A549 (cell line): ENCODE data around the gene CARMIL1.

Source experiments
- BHLHE40 ChIP-seq: IDR thresholded peaks from 2 replicates; pipeline ENCODE4 v1.6.1; 2012; ENCODE audit warnings: low read depth, low read length, inconsistent platforms
- EP300 ChIP-seq, 2 experiments: fragments of >200 bp; sonication (Bioruptor Twin); formaldehyde crosslinking; IDR thresholded peaks; 2 replicates in 1 of 2; 3 replicates in 1 of 2; pipeline ENCODE4 v1.6.1; 2016 to 2017
- JUNB ChIP-seq: fragments of >200 bp; sonication (Bioruptor Twin); formaldehyde crosslinking; IDR thresholded peaks from 2 replicates; pipeline ENCODE4 v1.6.1; 2016
- KDM1A ChIP-seq: fragments of 200-600 bp; sonication (generic); IDR thresholded peaks from 2 replicates; pipeline ENCODE4 v1.6.1; 2016; ENCODE audit warnings: low read depth, mild to moderate bottlenecking
- KDM5A ChIP-seq: fragments of 200-600 bp; sonication (generic); IDR thresholded peaks from 2 replicates; pipeline ENCODE4 v1.6.1; 2016; ENCODE audit warnings: antibody characterized with exemption, mild to moderate bottlenecking
- MYC ChIP-seq: IDR thresholded peaks from 2 replicates; pipeline ENCODE4 v1.6.1; 2012; ENCODE audit warnings: mild to moderate bottlenecking, inconsistent platforms, low read length, improper control_type of control experiment, borderline replicate concordance
- RFX5 ChIP-seq: fragments of 450-650 bp; IDR thresholded peaks from 2 replicates; pipeline ENCODE4 v1.7.1; 2014; ENCODE audit warnings: antibody characterized with exemption, mild to moderate bottlenecking, moderate library complexity
- TF ChIP-seq, protein P1 (sequence below): fragments of >200 bp; sonication (Bioruptor Twin); formaldehyde crosslinking; IDR thresholded peaks from 3 replicates; pipeline ENCODE4 v1.5.1; 2016
- TF ChIP-seq, protein P2 (sequence below): fragments of >200 bp; sonication (Bioruptor Twin); formaldehyde crosslinking; IDR thresholded peaks from 3 replicates; pipeline ENCODE4 v1.6.1; 2016
- TF ChIP-seq, protein P3 (sequence below): IDR thresholded peaks from 2 replicates; pipeline ENCODE4 v1.6.1; 2012
- TF ChIP-seq, protein P4 (sequence below): IDR thresholded peaks from 2 replicates; pipeline ENCODE4 v1.6.1; 2012
- TF ChIP-seq, protein P5 (sequence below): fragments of 200-600 bp; sonication (generic); IDR thresholded peaks from 2 replicates; pipeline ENCODE4 v1.6.1; 2016; ENCODE audit warnings: antibody characterized with exemption, mild to moderate bottlenecking, moderate library complexity

DNA sequence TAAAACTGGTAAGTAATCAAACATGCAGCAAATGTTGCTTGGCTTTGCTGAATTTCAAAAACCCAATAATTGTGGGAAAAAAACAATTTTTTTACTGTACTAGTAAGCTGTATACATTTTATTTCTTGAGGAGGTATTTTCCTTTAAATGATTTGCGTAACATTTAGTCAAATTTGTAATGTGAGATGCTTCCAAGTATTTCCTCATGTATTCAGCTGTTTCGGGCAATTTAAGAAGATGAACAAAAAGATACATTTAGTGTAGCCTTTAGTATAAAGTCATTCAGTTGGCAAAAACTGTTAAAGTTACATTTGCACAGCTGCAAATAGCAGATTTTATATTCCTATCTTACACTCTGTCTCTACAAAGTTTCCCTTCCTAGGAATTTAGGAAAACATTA is 186.8 kb downstream of the CARMIL1 start:
- TF ChIP-seq EP300 (IDR thresholded peaks at IDR 0.05) (no peak), KDM1A (no peak), MYC (no peak), JUNB (no peak), BHLHE40 (no peak), RFX5 (no peak), KDM5A (no peak)
- TF ChIP-seq, protein P1, sequence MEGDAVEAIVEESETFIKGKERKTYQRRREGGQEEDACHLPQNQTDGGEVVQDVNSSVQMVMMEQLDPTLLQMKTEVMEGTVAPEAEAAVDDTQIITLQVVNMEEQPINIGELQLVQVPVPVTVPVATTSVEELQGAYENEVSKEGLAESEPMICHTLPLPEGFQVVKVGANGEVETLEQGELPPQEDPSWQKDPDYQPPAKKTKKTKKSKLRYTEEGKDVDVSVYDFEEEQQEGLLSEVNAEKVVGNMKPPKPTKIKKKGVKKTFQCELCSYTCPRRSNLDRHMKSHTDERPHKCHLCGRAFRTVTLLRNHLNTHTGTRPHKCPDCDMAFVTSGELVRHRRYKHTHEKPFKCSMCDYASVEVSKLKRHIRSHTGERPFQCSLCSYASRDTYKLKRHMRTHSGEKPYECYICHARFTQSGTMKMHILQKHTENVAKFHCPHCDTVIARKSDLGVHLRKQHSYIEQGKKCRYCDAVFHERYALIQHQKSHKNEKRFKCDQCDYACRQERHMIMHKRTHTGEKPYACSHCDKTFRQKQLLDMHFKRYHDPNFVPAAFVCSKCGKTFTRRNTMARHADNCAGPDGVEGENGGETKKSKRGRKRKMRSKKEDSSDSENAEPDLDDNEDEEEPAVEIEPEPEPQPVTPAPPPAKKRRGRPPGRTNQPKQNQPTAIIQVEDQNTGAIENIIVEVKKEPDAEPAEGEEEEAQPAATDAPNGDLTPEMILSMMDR, result no peak
- TF ChIP-seq, protein P2, sequence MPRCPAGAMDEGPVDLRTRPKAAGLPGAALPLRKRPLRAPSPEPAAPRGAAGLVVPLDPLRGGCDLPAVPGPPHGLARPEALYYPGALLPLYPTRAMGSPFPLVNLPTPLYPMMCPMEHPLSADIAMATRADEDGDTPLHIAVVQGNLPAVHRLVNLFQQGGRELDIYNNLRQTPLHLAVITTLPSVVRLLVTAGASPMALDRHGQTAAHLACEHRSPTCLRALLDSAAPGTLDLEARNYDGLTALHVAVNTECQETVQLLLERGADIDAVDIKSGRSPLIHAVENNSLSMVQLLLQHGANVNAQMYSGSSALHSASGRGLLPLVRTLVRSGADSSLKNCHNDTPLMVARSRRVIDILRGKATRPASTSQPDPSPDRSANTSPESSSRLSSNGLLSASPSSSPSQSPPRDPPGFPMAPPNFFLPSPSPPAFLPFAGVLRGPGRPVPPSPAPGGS, result no peak
- TF ChIP-seq, protein P3, sequence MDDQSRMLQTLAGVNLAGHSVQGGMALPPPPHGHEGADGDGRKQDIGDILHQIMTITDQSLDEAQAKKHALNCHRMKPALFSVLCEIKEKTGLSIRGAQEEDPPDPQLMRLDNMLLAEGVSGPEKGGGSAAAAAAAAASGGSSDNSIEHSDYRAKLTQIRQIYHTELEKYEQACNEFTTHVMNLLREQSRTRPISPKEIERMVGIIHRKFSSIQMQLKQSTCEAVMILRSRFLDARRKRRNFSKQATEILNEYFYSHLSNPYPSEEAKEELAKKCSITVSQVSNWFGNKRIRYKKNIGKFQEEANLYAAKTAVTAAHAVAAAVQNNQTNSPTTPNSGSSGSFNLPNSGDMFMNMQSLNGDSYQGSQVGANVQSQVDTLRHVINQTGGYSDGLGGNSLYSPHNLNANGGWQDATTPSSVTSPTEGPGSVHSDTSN, result no peak
- TF ChIP-seq, protein P4, sequence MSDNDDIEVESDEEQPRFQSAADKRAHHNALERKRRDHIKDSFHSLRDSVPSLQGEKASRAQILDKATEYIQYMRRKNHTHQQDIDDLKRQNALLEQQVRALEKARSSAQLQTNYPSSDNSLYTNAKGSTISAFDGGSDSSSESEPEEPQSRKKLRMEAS, result no peak
- TF ChIP-seq, protein P5, sequence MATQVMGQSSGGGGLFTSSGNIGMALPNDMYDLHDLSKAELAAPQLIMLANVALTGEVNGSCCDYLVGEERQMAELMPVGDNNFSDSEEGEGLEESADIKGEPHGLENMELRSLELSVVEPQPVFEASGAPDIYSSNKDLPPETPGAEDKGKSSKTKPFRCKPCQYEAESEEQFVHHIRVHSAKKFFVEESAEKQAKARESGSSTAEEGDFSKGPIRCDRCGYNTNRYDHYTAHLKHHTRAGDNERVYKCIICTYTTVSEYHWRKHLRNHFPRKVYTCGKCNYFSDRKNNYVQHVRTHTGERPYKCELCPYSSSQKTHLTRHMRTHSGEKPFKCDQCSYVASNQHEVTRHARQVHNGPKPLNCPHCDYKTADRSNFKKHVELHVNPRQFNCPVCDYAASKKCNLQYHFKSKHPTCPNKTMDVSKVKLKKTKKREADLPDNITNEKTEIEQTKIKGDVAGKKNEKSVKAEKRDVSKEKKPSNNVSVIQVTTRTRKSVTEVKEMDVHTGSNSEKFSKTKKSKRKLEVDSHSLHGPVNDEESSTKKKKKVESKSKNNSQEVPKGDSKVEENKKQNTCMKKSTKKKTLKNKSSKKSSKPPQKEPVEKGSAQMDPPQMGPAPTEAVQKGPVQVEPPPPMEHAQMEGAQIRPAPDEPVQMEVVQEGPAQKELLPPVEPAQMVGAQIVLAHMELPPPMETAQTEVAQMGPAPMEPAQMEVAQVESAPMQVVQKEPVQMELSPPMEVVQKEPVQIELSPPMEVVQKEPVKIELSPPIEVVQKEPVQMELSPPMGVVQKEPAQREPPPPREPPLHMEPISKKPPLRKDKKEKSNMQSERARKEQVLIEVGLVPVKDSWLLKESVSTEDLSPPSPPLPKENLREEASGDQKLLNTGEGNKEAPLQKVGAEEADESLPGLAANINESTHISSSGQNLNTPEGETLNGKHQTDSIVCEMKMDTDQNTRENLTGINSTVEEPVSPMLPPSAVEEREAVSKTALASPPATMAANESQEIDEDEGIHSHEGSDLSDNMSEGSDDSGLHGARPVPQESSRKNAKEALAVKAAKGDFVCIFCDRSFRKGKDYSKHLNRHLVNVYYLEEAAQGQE, result no peak
